ENCODE measurements around the gene R3HDM4.
"Not testable (repeated sequence)": the region's sequence is repeated elsewhere in the genome, so short reads cannot be mapped to it uniquely, and the experiment has no call there.

Gene R3HDM4

GRCh38 chr19:889662-890295 is 23.2 kb downstream of the R3HDM4 start:
- DNase-seq = no peak

GRCh38 chr19:888581-889385 is 24.2 kb downstream of the R3HDM4 start:
- no peak for DNase-seq

GRCh38 chr19:887599-887998 is 25.4 kb downstream of the R3HDM4 start:
- no peak for DNase-seq

- DNase-seq = no peak
Observed at GRCh38 chr19:887072-887471, 25.9 kb downstream of the R3HDM4 start.

GRCh38 chr19:885536-886224 is 27.3 kb downstream of the R3HDM4 start:
- no peak for DNase-seq

GRCh38 chr19:884420-885211 is 28.4 kb downstream of the R3HDM4 start:
- no peak for DNase-seq

GRCh38 chr19:883661-884211 is 29.3 kb downstream of the R3HDM4 start:
- DNase-seq = no peak

- DNase-seq = no peak
Observed at GRCh38 chr19:882871-883497, 30.0 kb downstream of the R3HDM4 start.

- DNase-seq = no peak
Observed at GRCh38 chr19:881385-882071, 31.5 kb downstream of the R3HDM4 start.

- DNase-seq = no peak
Observed at GRCh38 chr19:879711-880438, 33.1 kb downstream of the R3HDM4 start.

- DNase-seq = not testable (repeated sequence)
Observed at GRCh38 chr19:878751-879561, 34.1 kb downstream of the R3HDM4 start.

GRCh38 chr19:877992-878660 is 34.9 kb downstream of the R3HDM4 start:
- DNase-seq = not testable (repeated sequence)

- DNase-seq = no peak
Observed at GRCh38 chr19:876780-877314, 36.2 kb downstream of the R3HDM4 start.

GRCh38 chr19:876089-876488 is 36.9 kb downstream of the R3HDM4 start:
- no peak for DNase-seq

GRCh38 chr19:875265-875879 is 37.6 kb downstream of the R3HDM4 start:
- no peak for DNase-seq

GRCh38 chr19:873561-874041 is 39.4 kb downstream of the R3HDM4 start:
- no peak for DNase-seq

GRCh38 chr19:873084-873483 is 39.9 kb downstream of the R3HDM4 start:
- no peak for DNase-seq

- no peak for DNase-seq
Observed at GRCh38 chr19:872266-872951, 40.6 kb downstream of the R3HDM4 start.
